ENCODE measurements around the gene KIF4A.

GRCh38 chrX:70437011-70437410 lies 147.1 kb downstream of the KIF4A start:
- TF ChIP-seq CTCF (IDR thresholded peaks at IDR 0.05; ENCODE audit: insufficient read depth, low read length): no peak
- TF ChIP-seq, protein P1, sequence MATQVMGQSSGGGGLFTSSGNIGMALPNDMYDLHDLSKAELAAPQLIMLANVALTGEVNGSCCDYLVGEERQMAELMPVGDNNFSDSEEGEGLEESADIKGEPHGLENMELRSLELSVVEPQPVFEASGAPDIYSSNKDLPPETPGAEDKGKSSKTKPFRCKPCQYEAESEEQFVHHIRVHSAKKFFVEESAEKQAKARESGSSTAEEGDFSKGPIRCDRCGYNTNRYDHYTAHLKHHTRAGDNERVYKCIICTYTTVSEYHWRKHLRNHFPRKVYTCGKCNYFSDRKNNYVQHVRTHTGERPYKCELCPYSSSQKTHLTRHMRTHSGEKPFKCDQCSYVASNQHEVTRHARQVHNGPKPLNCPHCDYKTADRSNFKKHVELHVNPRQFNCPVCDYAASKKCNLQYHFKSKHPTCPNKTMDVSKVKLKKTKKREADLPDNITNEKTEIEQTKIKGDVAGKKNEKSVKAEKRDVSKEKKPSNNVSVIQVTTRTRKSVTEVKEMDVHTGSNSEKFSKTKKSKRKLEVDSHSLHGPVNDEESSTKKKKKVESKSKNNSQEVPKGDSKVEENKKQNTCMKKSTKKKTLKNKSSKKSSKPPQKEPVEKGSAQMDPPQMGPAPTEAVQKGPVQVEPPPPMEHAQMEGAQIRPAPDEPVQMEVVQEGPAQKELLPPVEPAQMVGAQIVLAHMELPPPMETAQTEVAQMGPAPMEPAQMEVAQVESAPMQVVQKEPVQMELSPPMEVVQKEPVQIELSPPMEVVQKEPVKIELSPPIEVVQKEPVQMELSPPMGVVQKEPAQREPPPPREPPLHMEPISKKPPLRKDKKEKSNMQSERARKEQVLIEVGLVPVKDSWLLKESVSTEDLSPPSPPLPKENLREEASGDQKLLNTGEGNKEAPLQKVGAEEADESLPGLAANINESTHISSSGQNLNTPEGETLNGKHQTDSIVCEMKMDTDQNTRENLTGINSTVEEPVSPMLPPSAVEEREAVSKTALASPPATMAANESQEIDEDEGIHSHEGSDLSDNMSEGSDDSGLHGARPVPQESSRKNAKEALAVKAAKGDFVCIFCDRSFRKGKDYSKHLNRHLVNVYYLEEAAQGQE (IDR thresholded peaks at IDR 0.05; ENCODE audit: insufficient replicate concordance, low read depth): no peak
- no peak for TF ChIP-seq SPI1 (IDR thresholded peaks at IDR 0.05; ENCODE audit: borderline replicate concordance, low read depth)
